COLO668 (cell line): ENCODE data around the gene BARHL2.

ENCODE experiments used
- DNase-seq: peaks from one replicate; lab custom pipeline; 2025; ENCODE audit not compliant: unreplicated experiment; lab: John Stamatoyannopoulos, UW

BARHL2 gene

DNA sequence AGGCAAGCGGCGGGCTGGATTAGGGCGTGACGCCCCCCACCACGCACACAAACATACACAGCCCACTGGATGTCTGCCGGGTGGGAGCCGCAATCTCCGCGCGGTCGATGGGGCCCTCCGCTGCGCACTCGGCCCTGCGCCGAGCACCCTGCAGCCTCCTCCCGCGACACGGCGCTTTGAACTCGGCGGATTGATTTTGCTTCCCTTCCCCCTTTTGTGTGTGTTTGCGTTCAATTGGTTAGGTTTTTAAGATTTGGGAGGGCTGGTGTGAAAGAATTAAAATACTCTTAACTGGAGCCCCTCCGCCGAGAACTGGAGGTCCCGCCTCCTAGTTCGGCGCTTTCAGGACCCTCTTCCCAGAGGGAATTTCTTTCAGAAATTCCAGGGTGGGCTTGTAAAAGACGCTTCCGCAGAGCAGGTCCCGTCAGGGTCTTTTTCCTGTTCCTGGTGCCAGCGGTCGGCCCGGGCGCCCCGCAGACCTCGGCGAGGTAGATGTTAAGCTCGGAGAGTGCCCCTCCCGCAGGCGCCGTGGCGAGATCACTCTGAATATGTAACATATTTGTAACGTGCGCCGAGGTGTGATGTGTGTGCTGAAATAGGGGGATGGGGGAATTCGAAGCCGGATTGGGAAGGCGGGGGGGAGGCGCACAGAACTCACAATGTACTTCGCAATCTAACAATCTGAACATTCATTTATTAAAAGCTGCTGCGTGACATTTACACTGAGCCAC, 8.0 kb upstream of the BARHL2 start:
- DNase-seq, result no peak

DNA sequence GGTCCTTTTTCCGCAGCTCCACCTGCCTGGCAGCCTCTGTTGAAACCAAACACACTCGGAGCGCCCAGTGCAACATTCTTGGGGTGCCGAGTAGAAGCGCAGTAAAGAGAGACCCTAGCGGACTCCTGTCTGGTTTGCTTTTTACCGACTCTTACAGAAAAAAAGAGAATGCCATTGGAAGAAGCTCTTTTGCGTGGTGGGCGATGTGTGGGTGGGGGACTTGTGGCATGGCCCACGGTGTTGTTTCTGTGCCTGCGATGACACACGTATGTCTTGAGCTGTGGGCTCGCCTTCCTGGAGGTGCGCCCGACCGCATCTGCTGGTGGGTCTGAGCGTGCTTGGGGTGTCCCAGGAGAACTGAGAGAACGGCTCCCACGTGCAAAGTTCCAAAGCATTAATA, 7.3 kb upstream of the BARHL2 start:
- no peak for DNase-seq

DNA sequence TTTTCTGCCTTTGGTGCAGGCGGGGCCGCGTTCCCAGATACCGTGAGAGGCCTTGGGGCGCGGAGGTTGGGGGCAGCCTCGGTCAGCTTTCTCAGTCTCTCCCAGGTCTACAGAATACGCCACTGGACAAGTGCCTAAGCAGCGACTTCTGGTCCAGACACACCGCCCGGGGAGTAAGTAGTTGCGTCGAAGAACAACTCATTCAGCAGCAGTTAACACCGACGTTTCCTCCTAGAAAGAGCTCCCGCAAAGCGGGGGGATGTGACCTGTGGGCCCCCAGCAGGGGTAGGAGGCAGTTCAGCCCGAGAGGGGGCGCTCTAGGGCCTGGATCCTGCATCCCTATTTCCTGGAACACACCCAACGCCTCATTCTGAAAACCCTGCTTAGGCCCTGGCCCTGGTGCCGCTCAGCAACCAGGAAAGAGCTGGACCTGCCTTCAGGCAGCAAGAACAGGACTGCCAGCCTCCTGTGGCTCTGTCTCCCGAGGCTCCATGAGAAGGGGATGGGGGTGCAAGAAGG, 6.5 kb upstream of the BARHL2 start:
- DNase-seq, result no peak

DNA sequence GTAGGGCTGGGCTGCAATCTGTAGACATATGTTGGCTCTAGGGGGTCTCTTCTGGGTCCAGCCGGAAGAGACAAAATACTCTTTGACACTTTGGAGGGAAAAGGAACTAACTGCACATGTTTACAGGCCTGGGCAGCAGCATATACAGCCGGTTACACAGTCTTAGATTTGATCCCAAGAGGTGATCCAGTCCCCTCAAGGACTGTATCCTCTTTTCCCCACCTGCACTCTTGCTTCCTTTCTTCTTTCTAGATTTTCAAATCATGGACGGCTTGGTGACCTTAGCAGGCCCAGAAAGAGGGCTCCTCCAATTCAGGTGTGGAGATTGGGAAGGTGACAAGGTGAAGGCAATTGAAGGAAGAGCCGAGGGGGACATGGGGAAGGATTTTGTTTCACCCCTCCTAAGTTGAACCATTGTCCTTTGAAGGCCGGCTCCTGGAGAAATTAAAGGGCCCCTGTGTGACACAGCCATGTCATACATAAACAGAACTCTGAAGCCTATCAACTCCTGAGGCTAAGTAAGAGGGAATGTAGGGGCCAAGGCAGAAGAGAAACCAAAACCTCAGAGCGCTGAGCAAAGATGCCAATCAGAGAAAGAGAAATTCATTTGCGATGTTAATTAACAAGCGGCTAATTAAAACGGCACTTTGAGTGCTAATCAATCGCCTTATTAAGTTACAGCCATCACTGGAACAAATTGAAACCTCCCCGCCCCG, 5.9 kb upstream of the BARHL2 start:
- DNase-seq, result no peak

DNA sequence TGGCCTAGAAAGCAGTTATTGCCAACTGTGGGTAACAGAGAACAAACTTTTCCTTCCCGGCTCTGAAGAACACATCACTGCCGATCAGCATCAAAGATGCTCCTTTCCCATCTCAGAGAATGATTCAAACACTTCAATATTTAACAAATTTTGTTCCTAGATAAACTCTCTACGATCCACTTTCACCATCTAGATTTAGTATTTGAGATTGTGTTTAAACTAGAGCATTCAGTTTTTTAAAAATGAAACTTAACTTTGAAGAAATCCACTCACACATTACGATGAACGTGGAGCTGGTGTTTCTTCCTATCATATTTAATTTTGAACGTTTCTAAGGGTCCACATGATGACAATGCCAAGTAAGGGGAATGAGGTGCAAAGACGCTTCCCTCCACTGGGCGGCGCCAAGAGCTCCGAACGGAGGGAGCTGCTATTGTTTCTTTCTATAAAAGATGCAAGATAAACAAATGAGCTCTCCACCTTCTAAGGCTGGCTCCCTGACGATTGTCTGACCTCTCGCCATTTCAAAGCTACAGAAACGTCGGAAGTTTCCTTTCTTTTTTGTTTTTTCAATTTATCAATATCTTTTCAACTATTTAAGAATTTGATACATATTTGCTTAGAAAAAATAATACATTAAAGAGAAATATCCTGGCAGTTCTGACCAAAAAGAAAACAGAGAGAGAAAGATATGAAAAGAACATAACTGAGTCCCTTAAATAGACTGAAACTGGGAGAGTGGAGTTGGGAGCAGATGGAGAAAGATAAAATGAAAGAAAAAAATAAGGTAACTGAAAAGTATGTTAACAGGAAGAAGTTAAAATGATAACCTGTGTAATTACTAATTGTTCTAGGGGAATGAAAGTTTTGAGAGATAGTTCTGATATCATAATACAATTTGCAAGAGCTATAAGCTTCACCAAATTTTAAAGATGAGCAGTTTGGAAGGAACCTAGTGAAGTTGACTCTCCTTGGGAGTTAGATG, 4.4 kb upstream of the BARHL2 start:
- DNase-seq, result peak; percentile 78

DNA sequence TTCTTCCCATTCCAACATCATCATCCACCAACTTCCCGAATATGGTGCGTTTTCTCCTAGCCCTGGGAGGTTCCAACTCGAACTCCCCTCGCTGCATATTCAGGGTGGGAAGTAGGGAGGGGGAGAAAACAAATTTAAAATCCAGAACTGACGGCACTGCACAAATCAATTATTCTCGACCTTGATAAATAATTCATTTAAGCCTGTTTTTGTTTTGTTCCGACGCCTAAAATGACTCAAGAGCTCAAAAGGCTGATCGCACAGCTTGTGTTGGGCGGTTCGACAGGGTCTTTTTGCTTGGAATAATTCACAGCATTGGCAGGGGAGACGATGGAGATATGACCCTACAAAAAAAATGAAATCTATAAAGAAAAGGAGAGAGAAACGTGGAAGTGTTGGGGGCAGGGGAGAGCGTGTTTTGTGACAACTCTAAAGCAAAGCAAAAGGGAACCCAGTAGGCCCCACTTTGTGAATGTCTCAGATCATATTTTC, 3.1 kb upstream of the BARHL2 start:
- no peak for DNase-seq

DNA sequence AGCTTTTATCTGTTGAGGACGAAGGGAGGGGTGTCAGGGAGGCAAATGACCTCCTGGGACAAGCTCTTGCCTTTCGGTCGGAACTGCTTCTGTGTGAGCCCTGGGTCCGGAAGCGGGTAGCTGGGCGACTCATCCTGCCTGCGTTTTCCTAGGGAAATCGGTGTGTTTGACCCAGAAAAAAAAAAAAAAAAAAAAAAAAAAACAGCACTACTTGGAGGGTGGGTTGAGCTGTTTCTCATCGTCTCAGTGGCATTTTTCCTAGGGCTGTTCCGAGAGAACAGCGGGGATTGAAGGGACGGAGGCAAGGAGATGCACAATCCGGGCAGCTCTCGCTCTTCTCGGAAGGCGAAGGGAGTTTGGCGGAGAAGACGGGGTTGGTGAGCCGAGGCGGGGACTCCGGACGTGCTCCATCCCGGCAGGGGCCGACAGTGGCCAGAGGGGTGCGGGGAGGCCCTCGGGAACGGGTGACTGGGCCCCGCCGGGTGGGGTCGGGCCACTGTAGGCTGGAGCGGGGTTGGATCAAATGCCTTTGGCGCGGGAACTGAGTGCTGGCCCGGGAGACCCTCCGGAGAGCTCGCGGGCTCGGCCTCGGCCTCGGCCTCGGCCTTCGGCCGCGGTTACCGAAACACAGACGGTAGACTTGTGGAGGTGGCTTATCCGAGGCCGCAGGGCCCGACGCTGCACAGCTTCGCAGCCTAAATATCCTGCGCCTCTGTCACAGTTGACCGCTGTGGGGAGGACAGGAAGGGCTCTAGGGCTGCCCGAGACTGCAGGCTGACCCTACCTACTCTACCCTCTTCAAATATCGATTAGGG, 2.4 kb upstream of the BARHL2 start:
- DNase-seq, result no peak

DNA sequence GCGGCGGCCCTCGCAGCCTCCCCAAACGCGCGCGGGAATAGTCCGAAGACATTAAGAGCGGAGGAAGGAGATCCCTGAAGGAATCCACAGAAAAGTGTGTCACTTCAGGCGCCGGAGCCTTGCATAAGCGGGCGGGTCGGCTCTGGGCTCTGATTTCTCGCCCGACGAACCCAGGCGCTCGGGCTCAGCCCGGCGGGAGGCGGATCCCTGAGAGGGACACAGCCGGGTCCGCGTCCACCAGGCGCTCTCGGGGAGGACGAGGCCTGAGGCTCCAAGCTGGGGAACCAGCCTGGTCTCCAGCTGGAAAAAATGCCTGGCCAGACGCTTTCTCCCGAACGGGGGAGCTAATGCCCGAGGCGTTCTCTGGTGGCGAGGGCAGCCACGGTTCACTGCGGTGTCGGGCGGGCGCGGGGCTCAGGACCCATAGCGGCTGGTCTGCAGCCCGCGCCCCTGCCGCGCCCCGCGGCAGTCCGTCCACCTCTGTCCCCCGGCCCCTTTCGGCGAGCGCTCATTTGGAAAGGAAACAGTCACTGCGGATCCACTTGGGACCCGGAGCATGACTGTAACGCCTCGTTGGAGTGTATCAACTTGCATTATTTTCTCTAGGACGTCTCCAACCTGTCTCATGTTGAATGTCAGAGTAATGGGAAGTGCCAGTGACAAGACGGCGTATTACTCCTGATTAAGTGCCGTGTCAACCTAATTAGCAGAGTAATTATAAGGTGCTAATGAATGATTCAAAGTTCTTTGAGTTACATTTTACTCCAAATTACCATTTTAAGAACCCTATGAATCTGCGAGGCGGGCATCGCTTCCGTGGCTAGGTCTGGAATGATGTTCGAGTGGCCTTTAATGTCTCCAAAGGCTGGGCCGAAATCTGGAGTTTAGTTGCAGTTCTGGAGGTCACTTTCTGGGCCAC, 1.6 kb upstream of the BARHL2 start:
- DNase-seq, result peak; percentile 39

DNA sequence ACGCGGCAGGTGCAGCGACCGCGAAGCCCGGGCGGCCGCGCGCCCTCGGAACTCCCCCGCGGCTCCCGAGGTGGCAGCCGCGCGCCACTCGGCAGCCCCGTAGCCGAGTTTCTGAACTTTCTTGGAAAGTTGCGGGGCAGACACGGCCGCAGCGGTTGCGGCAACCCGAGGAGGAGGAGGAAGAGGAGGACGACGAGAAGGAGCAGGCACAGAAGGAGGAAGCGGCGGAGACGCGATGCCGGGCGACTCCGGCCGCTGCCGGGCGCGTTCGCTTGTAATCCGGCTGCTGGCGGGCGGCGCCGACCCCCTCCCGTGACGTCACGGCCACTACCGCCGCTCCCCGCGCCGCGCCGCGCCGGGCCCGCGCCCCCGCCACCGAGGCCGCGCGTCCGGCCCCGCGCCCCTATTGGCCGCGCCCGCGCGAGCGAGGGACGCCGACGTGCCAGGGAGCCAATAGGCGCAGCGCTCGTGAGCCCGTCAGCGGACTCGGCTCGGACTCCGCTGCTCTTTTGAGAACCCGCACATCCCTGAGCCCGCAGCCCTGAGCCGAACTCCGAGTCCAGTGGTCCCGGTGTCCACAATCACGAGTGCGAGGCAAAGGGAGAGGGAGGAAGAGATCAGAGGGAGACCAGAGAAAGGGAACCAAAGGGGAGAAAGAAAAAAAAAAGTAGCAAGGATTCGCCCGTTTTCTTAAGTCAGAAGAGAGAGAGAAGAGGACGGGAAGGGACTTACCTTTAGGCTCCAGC, 736 bp upstream of the BARHL2 start:
- peak; percentile 85 for DNase-seq

DNA sequence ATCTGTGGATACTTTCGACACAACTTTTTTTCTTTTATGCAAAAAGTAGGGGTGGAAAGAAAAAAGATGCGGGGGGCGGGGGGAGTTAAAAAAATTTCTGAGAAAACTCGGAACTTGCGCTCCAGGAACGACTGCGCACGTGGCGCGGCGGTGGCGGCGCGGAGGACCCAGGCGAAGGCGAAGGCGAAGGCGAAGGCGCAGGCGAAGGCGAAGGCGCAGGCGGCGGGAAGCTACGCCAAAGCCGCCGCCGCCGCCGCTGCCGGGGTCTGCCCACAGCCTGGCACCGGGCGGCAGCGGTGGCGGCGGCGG, 208 bp upstream of the BARHL2 start:
- peak; percentile 61 for DNase-seq

DNA sequence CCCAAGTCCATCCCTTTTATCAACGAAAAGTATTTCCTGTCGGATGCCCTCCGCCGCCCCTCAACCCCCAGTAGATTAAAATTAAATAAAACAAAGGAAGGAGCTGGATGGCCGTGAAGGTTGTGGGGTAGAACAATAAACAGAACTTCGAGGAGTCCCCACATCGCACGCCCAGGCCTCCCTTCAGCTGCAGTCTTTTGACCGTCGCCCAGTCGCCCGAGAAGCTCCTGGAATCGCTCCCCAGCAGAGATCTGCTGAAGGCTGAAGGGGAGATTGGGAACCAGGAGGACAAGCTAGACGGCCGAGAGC, 905 bp downstream of the BARHL2 start:
- DNase-seq, result no peak

DNA sequence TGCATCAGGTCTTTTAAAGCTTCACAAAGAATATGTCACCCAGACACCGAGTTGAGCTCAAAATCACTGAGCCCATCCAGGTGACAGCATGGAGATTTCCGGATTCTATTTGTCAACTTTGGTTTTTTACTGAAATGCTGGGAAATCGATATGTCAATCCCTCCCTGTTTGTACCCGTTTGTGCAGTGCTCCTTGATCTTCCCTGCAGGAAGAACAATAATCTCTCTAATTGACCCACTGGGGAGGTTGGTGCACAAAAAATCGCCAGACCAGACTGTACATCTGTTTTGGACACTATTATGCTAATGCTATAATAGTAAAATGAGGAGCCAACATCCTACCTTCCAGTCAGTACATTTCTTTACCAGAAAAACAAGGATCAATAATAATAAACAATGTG, 1.8 kb downstream of the BARHL2 start:
- DNase-seq, result no peak

DNA sequence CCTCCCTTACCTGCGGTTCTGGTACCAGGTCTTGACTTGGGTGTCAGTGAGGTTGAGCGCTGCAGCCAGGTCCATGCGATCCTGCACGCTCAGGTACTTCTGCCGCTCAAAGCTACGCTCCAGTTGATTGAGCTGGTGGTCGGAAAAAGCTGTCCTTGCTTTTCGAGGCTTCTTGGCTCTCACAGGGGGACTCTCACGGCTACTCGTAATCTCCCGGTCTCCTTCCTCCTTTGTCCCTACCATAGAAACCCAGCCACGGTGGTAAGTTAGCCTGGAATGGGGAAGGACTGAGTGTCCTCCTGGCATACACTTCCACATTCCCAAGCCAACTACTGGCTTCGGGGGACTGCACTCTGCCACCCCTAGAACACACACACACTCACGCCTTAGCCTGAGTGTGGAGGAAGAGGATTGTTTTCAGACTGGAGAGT, 2.6 kb downstream of the BARHL2 start:
- no peak for DNase-seq

DNA sequence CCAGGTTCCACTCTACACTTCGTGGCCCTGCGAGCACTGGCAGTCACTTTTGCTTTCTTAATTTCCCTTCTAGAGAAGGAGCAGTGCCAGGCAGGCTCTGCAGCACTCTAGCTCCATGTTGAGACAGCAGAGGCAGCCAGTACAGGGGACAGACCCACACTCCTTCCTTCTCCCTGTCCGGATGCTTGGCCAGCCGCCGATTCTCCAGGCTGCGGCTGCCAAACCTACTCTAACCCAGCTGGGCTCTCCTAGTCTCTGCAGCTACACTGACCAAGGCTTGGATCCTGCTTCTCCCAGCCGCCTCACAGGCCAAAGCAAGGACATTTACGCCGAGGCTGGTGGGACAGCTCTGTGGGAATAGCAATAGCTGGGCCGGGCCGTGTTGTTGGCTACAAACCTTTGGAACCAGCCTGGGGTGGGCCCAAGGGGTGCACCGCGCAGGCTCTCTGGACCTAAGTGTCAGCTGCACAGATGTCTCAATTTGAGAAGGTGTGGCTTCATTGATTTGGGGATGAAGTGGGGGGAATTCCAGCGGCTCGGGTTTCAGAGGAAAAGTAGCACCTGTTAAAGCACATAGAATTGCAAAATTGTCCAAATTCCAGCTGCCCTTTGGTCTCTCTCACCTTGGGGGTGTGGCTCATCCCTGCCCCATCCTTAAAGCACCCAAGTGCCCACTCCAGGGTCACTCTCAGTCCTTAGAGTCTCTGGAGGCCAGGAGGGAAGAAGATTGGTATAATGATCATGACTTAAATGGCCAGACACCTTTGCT, 3.2 kb downstream of the BARHL2 start:
- DNase-seq, result no peak

DNA sequence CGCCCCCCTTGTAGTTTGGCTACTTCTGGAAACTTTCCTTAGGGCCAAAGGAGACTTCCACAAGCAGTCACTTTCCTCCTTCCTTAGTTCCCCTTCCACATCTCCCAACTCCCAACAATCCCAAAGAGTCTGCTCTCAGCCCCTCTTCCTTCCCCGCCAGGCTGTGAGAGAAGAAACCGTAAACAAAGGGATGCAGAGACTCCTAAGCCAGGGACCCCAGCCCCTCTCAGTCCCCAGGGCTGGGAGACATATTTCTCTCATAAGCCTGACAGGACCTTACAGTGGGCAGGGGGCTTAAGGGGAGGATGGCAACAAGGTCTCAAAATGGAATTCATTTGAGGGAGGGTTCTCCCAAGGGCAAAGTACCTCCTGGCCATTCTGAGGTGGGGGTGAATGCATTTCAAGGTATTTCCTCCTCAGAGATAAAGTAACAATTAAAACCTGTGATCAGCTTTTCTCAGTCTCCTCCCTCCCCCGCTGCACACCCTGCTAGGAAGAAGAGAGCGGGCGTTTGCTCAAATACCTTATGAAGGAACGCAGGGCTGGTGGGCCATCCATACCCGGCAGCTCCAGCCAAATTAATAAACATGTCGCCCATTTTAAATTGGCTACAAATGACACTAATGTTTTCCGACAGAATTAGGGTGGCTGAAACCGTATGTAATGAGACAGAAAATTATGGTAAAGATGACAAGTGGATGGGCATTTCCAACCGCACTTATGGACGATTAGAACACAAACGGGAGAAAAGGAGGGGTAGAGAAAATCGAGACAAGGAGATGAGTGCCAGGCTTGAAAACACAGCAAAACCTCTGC, 4.0 kb downstream of the BARHL2 start:
- no peak for DNase-seq

DNA sequence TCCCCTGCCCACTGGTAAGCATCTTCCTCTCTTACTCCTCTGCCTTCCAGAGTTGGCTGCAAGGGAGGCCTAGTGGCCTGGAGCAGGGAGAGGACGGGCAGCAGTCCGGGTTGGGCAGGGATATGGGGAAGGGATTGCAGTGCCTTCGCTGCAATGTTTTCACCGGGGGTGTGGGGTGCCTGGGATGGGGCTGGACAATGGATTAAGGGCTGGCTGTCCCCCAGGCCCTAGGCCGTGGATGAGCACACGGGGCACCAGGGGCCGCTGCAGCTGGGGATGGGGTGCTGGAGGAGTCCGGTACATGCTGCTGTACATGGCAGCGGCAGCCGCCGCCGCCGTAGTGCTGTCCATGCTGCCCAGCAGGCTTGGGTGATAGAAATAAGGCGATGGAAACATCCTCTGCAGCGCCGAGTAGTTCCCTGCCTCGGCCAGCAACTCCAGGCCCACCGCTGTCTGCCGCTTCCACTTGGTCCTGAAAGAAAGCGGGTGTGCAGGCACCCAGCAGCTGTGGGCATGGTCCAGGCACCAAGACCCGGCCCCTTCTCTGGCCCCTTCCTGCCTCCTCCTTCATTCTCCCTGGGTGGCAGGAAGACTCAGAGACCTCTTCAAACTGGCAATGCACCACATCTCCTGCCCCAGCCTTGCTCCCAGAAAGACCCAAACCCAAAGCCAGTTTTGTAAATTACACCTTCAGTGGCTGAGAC, 4.8 kb downstream of the BARHL2 start:
- no peak for DNase-seq

DNA sequence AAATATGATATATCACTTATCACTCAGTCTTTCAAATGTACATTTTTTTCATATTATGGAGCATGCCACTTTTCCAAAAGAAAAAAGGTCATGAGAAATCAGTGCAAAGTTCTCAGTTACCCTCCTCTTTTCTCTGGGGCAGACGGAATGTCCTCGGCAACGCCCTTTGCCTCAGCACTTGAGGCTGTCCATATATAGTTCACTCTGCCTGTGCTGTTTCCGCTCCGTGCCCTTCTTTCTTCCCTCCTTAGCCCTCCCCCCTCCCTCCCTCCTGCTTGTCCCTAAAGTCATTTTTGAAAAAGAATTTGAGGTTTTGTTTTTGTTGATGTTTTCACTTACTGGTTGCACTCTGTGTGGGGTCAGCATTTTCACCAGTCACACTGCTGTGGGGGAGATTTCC, 5.4 kb downstream of the BARHL2 start:
- DNase-seq, result no peak
